ENCODE data around the gene FTO. TPM values are rescaled to one million over a fixed set of nuclear protein-coding genes. Genes with fewer than 3 reads are reported as not detected.

The FTO gene
- total RNA-seq, 2 experiments from 2014 or later, result 48.6 to 53.2 TPM

DNA sequence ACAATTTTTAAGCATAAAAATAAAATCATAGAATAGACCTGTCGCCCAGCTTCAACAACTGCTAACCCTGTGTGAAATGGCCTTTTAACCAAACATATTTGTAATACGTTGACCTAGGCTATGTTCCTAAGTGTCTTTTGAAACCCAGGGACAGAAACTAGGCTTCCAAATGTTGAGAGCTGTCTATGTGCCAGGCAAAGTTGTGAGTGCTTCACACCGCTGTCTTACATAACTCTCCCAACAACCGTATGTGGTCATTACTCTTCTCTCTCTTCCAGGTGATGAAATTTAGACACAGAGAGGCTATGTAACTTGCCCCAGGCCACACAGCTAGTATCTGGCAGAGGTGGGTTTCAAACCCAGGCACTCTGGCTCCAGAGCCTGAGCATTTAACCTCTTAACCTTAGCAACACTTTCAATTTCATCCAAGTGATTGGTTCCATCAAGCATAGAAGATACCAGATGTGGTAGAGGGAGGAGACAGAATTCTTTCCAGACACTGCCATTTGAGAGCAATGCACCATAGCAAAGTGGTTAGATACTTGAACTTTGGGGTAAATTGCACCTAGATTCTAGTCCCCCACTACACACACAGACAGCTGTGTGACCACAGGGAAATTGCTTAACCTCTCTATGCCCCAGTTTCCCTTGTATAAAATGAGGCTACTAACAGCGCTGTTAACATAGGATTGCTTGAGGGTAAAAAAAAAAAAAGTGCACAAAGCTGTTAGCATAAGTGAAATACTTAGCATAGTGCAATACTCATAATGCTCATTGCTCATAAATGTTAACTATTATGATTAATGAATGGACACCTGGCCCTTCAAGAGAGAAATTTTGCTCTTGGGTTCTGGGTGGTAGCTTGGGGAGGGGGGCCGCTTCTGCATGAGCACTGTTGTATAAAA is 422.0 kb downstream of the FTO start:
- H3K36me3 Mint-ChIP-seq (ENCODE audit: low read depth), result peaks cover 2% of the 10 kb centered on the region
- no peaks in the 10 kb centered on the region for H3K9me3 Mint-ChIP-seq
- intact Hi-C loops (cut with micrococcal nuclease), result no loop called here
- no peak overlapping the region for H3K4me3 Mint-ChIP-seq
- no peaks in the 10 kb centered on the region for H3K27me3 Mint-ChIP-seq
- no peak overlapping the region for H3K27ac Mint-ChIP-seq
- DNase-seq (no peak), ATAC-seq (no peak)
- TF ChIP-seq, protein P1, sequence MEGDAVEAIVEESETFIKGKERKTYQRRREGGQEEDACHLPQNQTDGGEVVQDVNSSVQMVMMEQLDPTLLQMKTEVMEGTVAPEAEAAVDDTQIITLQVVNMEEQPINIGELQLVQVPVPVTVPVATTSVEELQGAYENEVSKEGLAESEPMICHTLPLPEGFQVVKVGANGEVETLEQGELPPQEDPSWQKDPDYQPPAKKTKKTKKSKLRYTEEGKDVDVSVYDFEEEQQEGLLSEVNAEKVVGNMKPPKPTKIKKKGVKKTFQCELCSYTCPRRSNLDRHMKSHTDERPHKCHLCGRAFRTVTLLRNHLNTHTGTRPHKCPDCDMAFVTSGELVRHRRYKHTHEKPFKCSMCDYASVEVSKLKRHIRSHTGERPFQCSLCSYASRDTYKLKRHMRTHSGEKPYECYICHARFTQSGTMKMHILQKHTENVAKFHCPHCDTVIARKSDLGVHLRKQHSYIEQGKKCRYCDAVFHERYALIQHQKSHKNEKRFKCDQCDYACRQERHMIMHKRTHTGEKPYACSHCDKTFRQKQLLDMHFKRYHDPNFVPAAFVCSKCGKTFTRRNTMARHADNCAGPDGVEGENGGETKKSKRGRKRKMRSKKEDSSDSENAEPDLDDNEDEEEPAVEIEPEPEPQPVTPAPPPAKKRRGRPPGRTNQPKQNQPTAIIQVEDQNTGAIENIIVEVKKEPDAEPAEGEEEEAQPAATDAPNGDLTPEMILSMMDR (IDR thresholded peaks at IDR 0.05), result no peak
- ChIA-PET CTCF (no interaction called here), POLR2A (no interaction called here)
- peaks cover 4% of the 10 kb centered on the region for H3K4me1 Mint-ChIP-seq (ENCODE audit: low read depth)

DNA sequence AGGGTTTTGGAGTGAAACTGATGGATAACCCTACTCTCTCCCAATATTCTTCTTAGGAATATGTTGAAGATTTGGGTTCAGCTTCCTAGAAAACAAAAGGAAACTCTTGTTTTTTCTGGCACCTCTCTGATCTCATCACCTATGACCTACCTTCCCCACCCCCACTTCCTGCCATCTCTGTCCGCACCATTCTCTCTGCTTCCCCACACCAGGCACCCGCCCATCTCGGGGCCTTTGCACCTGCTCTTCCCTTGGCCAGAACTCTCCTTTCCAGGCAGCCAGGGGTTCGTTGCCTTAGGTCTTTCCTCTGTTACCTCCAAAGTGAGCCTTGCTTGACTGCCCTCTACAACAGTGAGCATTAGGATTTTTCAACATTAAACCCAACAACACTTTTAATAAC is 423.0 kb downstream of the FTO start:
- no peak overlapping the region for H3K27ac Mint-ChIP-seq
- TF ChIP-seq, protein P1 (IDR thresholded peaks at IDR 0.05), result no peak
- H3K9me3 Mint-ChIP-seq, result no peaks in the 10 kb centered on the region
- ChIA-PET POLR2A (no interaction called here), CTCF (no interaction called here)
- H3K36me3 Mint-ChIP-seq (ENCODE audit: low read depth), result peaks cover 2% of the 10 kb centered on the region
- intact Hi-C loops (cut with micrococcal nuclease), result no loop called here
- peaks cover 4% of the 10 kb centered on the region for H3K4me1 Mint-ChIP-seq (ENCODE audit: low read depth)
- DNase-seq (no peak), ATAC-seq (no peak)
- H3K27me3 Mint-ChIP-seq, result no peaks in the 10 kb centered on the region
- H3K4me3 Mint-ChIP-seq, result no peak overlapping the region

DNA sequence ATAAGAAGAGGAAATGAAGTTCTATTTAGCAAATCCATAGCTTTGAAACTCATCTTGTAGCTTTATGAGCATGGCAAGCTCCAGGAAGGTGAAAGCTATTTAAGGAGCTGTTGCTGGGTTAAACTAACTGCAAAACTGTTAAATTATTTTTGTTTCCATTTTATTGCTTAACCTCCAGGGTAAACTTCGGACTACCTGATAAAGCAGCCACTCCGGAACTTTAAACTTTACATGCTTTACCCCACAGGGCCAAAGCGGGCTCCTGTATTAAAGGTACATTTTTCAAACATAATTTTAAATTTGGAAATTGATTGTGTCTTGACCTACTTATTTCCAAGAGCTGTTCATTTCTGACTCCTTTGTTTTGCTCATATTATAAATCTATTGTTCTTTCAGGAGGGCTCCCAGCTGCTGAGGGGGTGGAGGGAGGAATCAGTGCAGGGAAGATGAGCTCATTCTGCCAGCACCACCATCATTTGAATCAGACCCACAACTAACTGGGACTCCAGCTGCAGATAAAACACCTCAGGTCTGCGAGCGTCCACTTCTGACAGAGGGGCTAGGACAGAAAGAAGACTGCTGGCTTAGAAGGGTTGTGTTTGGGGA is 424.8 kb downstream of the FTO start:
- CTCF ChIA-PET, result interaction anchor here (0.9 to 1.8 kb wide), 2 partner anchors 12 to 19 kb away, joined by 3 to 5 read pairs; no protein-coding TSS in a partner anchor
- POLR2A ChIA-PET, result no interaction called here
- TF ChIP-seq, protein P1 (IDR thresholded peaks at IDR 0.05), result no peak
- H3K36me3 Mint-ChIP-seq (ENCODE audit: low read depth), result no peaks in the 10 kb centered on the region
- no peak overlapping the region for H3K27ac Mint-ChIP-seq
- H3K4me3 Mint-ChIP-seq, result no peak overlapping the region
- intact Hi-C loops (cut with micrococcal nuclease), result no loop called here
- ATAC-seq (no peak), DNase-seq (no peak)
- peaks cover 4% of the 10 kb centered on the region for H3K4me1 Mint-ChIP-seq (ENCODE audit: low read depth)
- no peaks in the 10 kb centered on the region for H3K9me3 Mint-ChIP-seq
- H3K27me3 Mint-ChIP-seq, result no peaks in the 10 kb centered on the region

DNA sequence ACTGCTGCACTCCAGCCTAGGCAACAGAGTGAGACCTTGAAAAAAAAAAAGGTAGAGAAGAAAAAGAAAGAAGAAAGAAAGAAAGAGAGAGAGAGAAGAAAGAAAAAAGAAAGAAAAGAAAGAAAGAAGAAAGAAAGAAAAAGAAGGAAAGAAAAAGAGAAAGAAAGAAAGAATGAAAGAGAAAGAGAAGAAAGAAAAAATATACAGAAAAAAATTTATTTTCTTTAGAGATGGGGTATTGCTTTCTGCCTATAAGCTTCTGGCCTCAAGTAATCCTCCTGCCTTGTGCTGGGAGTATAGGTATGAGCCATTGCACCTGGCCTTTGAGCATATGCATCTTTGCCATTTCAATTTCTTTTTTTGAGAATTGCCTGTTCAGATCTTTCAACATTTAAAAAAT is 425.9 kb downstream of the FTO start:
- no peak for DNase-seq
- peaks cover 4% of the 10 kb centered on the region for H3K4me1 Mint-ChIP-seq (ENCODE audit: low read depth)
- no peaks in the 10 kb centered on the region for H3K27me3 Mint-ChIP-seq
- intact Hi-C loops (cut with micrococcal nuclease), result no loop called here
- POLR2A ChIA-PET, result no interaction called here
- H3K4me3 Mint-ChIP-seq, result no peak overlapping the region
- CTCF ChIA-PET, result interaction anchor here (1.8 kb wide), 1 partner anchor 13 kb away, joined by 5 read pairs; no protein-coding TSS in a partner anchor
- no peaks in the 10 kb centered on the region for H3K36me3 Mint-ChIP-seq (ENCODE audit: low read depth)
- no peak for ATAC-seq
- H3K27ac Mint-ChIP-seq, result no peak overlapping the region
- H3K9me3 Mint-ChIP-seq, result no peaks in the 10 kb centered on the region
- TF ChIP-seq, protein P1 (IDR thresholded peaks at IDR 0.05), result peak; percentile 25

Measured in activated CD8-positive, alpha-beta T cell treated with anti-CD3 and anti-CD28 coated beads for 36 hours (primary cell).